GM19324 (cell line): ENCODE data around the gene PPP1R3D.
"Not testable (repeated sequence)": the region's sequence is repeated elsewhere in the genome, so short reads cannot be mapped to it uniquely, and the experiment has no call there.

ENCODE experiments used
- ATAC-seq: cut with Tn5 transposase; IDR thresholded peaks from one replicate; pipeline ENCODE4 v1.9.1; 2021; ENCODE audit warnings: mild to moderate bottlenecking, moderate library complexity; ENCODE audit not compliant: unreplicated experiment, low FRiP score

Gene PPP1R3D, protein sequence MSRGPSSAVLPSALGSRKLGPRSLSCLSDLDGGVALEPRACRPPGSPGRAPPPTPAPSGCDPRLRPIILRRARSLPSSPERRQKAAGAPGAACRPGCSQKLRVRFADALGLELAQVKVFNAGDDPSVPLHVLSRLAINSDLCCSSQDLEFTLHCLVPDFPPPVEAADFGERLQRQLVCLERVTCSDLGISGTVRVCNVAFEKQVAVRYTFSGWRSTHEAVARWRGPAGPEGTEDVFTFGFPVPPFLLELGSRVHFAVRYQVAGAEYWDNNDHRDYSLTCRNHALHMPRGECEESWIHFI

DNA sequence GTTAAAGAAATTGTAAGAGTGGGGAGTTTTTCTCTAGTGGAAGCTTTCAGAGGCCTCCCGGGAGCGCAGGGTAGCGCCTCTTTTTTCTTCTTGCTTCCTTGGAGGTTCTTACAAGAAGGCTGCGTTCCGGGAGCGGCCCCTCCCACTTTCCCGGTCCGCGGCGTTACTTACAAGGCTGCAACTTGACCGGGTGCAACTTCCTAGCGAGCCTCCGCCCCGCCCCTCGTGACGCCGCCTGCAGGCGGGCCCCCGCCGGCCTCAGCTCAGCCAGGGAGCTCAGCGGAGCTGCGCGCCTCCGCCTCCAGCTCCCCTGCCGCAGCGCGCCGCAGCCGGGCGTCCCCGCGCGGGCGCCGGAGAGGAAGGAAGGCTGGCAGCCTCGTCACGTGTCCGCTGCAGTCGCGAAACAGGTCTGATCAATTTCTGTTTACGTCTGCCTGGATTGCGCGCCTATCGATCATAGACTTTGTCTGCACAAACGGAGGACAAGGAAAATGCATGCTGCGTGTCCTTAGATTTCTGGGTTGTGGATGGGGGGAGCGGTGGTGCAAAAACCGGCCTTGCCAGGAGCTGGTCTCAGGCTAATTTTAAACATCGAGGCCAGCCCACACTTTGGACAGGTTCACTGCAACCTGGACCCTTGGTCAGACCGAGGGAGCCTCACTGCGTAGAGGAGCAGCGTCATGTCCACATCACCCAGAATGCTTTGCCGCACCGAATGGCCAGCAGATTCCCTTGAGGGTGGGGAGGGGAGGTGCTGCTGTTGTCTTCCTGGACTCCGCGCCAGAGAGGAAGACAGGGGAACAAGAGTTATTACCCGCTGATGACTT is at the start of gene PPP1R3D, which contains the start of gene FAM217B:
TSS of gene PPP1R3D (minus strand) at position 177 of the 827 bp plus-strand sequence. CDS start 374 bp downstream, outside the sequence.
TSS of gene FAM217B (plus strand) at position 261 of the 827 bp plus-strand sequence. CDS start 3,555 bp downstream, outside the sequence.
- ATAC-seq: peak; percentile 97

DNA sequence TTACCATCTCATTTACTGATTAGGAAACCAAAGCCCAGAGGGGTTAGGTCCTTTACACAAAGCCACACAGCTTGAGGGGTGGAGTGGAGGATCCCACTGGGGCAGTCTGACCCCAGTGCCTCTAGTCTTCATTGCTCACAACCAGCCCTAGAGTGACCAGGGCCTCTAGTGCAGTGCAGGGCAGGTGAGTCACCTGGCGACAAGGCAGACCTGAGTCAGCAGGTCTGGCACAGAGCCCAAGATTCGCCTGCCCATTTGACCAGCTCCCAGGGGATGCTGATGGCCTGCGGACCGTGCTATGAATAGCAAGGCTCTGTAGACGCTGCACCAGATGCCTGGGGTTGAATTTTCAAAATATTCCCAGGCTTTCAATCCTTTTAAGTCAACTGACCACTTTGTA is 48.0 kb upstream of the PPP1R3D start:
- ATAC-seq: no peak

GRCh38 chr20:59987135-59987534 is 47.0 kb upstream of the PPP1R3D start:
- ATAC-seq: no peak

DNA sequence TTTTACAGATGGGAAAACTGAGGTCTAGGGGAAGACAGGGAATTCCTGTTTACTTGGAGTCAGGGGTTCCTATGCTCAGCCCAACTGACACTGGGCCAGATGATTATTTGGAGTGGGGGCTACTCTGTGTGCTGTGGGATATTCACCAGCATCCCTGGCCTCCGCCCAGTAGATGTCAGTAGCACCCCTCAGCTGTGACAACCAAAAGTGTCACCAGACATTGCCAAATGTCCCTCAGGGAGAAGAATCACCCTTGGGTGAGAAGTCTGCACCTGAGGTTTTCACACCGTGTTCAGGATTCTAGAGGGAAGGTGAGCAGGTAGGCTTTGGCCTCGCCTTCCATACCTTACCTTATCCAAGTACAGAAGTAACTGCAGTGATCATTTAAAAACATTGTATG is 45.8 kb upstream of the PPP1R3D start:
- no peak for ATAC-seq

- ATAC-seq: no peak
Measured at GRCh38 chr20:59985164-59985563, 45.1 kb upstream of the PPP1R3D start.

- no peak for ATAC-seq
Measured at GRCh38 chr20:59984541-59984940, 44.4 kb upstream of the PPP1R3D start.

- no peak for ATAC-seq
Measured at GRCh38 chr20:59983076-59983475, 43.0 kb upstream of the PPP1R3D start.

DNA sequence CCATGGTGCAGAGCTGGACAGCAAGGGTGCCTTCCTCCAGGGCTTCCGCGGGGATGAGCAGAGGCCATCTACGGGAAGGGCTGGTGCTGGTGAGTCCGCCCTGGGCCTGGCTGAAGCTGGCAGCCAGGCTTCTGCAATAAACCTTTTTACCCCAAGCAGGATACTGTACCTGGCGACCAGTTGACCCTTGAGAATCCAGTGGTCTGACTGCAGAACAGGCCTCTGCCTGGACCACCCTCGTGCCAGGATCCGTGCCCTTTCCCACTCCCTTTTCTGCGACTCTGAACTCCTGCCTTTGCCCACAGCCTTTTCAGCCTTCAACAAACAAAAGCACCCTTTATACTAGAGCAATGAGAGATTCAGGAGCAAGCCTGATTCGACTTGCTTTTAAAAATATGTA is 37.0 kb upstream of the PPP1R3D start:
- ATAC-seq: no peak

- ATAC-seq: no peak
Measured at GRCh38 chr20:59976156-59976782, 36.2 kb upstream of the PPP1R3D start.

- no peak for ATAC-seq
Measured at GRCh38 chr20:59972037-59972801, 32.1 kb upstream of the PPP1R3D start.

- ATAC-seq: no peak
Measured at GRCh38 chr20:59971428-59971827, 31.3 kb upstream of the PPP1R3D start.

DNA sequence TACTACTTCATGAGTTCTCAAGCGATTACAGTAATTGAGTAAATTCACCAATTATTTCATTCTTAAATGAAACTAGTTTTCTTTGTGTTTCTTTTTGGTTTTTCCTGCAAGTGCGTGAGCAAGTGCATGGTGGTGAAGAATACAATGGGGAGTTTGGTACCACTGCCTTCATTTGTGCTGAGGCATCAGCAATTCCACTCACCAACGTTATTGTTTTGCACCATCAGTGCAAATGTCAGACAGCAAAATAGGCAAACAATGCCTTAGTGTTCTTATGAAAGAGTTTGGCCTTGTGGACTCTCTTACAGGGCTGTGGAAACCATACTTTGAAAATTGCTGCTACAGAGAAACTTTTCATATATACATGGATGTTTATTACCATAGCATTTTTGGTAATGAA is 26.3 kb upstream of the PPP1R3D start:
- no peak for ATAC-seq

- no peak for ATAC-seq
Measured at GRCh38 chr20:59962155-59962554, 22.1 kb upstream of the PPP1R3D start.

GRCh38 chr20:59961423-59961822 is 21.3 kb upstream of the PPP1R3D start:
- ATAC-seq: no peak

GRCh38 chr20:59958626-59959025 is 18.5 kb upstream of the PPP1R3D start:
- ATAC-seq: no peak

GRCh38 chr20:59958123-59958522 is 18.0 kb upstream of the PPP1R3D start, which contains the start of gene CDH26:
TSS of gene CDH26 (plus strand) at chr20:59958423. CDS start at chr20:59958727, 304 bp downstream.
- ATAC-seq: no peak

- ATAC-seq: not testable (repeated sequence)
Measured at GRCh38 chr20:59957568-59957967, 17.5 kb upstream of the PPP1R3D start.

GRCh38 chr20:59955131-59955796 is 15.2 kb upstream of the PPP1R3D start:
- no peak for ATAC-seq

DNA sequence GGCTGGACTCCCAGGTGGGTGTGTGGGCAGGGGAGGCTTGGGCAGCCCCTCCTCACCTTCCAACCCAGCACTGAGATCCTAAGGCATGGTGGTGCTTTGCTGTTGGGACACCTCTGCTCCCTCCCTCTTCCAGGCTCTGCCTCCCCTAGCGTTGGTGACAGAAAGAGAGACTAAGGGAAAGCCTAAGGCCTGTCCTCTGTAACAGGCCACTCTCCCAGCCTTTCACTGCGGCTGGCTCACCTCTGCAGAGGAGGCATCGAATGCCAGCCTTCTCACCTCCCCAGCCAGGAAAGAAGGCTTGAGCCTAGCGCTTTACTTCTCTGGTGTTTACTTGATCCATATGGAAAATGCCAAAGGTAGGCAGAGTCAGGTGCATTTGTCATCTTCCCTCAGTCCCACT is 14.6 kb upstream of the PPP1R3D start:
- ATAC-seq: no peak

DNA sequence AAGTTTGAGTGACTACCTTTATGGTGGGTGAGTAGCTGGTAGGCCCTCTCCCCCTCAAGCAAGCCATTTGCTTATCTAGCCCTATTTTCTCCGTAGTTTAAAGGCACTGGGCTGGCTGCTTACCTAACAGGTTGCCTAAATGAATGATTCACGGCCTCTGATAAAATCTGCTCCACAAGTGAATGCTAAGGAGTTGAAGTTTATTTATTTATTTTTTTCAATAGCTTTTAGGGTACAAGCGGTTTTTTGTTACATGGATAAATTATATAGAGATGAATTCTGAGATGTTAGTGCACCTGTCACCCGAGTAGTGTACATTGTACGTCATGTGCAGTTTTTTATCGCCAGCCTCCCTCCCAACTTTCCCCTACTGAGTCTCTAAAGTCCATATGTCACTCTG is 9.8 kb upstream of the PPP1R3D start:
- ATAC-seq: no peak
